ENCODE results near the gene ACBD5.
"Not testable (repeated sequence)": the region's sequence is repeated elsewhere in the genome, so short reads cannot be mapped to it uniquely, and the experiment has no call there.

Gene ACBD5

GRCh38 chr10:27241010-27241651 lies 534 bp upstream of the ACBD5 start:
- no peak for DNase-seq (ENCODE audit: low read depth)

- DNase-seq (ENCODE audit: low read depth), result not testable (repeated sequence)
These were observed 3.1 kb downstream of the ACBD5 start for GRCh38 chr10:27237531-27237930.

GRCh38 chr10:27236589-27237128 lies 3.9 kb downstream of the ACBD5 start:
- DNase-seq (ENCODE audit: low read depth), result not testable (repeated sequence)

- DNase-seq (ENCODE audit: low read depth), result no peak
These were observed 4.9 kb downstream of the ACBD5 start for GRCh38 chr10:27235706-27236105.

GRCh38 chr10:27230022-27230421 lies 10.6 kb downstream of the ACBD5 start:
- DNase-seq (ENCODE audit: low read depth), result no peak

GRCh38 chr10:27225642-27226257 lies 14.8 kb downstream of the ACBD5 start:
- DNase-seq (ENCODE audit: low read depth), result no peak

GRCh38 chr10:27225011-27225590 lies 15.5 kb downstream of the ACBD5 start:
- DNase-seq (ENCODE audit: low read depth), result no peak

- DNase-seq (ENCODE audit: low read depth), result no peak
These were observed 16.6 kb downstream of the ACBD5 start for GRCh38 chr10:27223964-27224363.

- no peak for DNase-seq (ENCODE audit: low read depth)
These were observed 33.2 kb downstream of the ACBD5 start for GRCh38 chr10:27207350-27207749.

- DNase-seq (ENCODE audit: low read depth), result no peak
These were observed 36.8 kb downstream of the ACBD5 start for GRCh38 chr10:27203806-27204205.

GRCh38 chr10:27197980-27198620 lies 42.5 kb downstream of the ACBD5 start:
- DNase-seq (ENCODE audit: low read depth), result no peak

- no peak for DNase-seq (ENCODE audit: low read depth)
These were observed 48.3 kb downstream of the ACBD5 start for GRCh38 chr10:27192284-27192683.

- DNase-seq (ENCODE audit: low read depth), result no peak
These were observed 50.1 kb downstream of the ACBD5 start for GRCh38 chr10:27190508-27190907.

GRCh38 chr10:27188897-27189296 lies 51.7 kb downstream of the ACBD5 start:
- DNase-seq (ENCODE audit: low read depth), result no peak

GRCh38 chr10:27188259-27188658 lies 52.3 kb downstream of the ACBD5 start:
- DNase-seq (ENCODE audit: low read depth), result no peak

- no peak for DNase-seq (ENCODE audit: low read depth)
These were observed 70.7 kb downstream of the ACBD5 start for GRCh38 chr10:27169849-27170248.

- DNase-seq (ENCODE audit: low read depth), result no peak
These were observed 82.2 kb downstream of the ACBD5 start for GRCh38 chr10:27158421-27158820.

GRCh38 chr10:27157150-27157549 lies 83.4 kb downstream of the ACBD5 start:
- DNase-seq (ENCODE audit: low read depth), result no peak

GRCh38 chr10:27156566-27156965 lies 84.0 kb downstream of the ACBD5 start:
- not testable (repeated sequence) for DNase-seq (ENCODE audit: low read depth)

GRCh38 chr10:27155066-27155754 lies 85.4 kb downstream of the ACBD5 start, which contains the start of gene MASTL:
Gene MASTL, plus strand, starts transcription at chr10:27155352. Its CDS starts 75 bp downstream, at chr10:27155427.
- DNase-seq (ENCODE audit: low read depth), result peak; percentile 90

- no peak for DNase-seq (ENCODE audit: low read depth)
These were observed 86.8 kb downstream of the ACBD5 start for GRCh38 chr10:27153845-27154193.

GRCh38 chr10:27153329-27153728 lies 87.3 kb downstream of the ACBD5 start:
- no peak for DNase-seq (ENCODE audit: low read depth)

Measured in activated T-helper 1 cell treated with Interleukin-2 at 50 U/mL for 16 hours (primary cell).